Measurements from ENCODE around the gene SLC4A5. TPM values are rescaled to one million over a fixed set of nuclear protein-coding genes. Genes with fewer than 3 reads are reported as not detected.
A peak's percentile ranks its signal among the peaks of the same experiment; 100 is the strongest.

Gene SLC4A5
- total RNA-seq, 2 experiments from 2014 or later = 2.2 to 2.7 TPM

DNA sequence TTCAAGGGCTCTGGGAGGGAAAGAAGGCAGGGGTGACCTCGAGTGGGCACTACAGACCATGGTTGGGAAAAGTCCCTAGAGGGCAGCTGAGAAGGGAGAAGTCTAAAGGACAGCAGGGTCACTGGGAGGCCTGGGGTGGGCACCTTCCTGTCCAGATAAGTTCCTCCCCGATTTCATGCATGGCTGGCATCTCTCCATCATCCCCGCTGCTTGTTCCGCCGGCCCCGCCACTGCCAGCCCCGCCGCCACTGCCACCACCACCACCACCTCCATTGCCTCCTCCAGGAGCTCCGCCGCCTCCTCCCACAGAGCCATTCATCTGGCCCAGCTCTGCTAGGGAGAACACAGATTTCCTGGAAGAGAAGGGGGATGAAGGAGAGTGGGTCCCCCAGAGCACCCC is 91.2 kb downstream of the SLC4A5 start:
- Mint-ChIP-seq H3K9me3 (ENCODE audit: low read depth) (no peaks in the 10 kb centered on the region), H3K4me3 (no peak overlapping the region), H3K27me3 (no peaks in the 10 kb centered on the region), H3K36me3 (ENCODE audit: low read depth) (no peaks in the 10 kb centered on the region), H3K27ac (no peak overlapping the region), H3K4me1 (no peaks in the 10 kb centered on the region)
- DNase-seq = no peak
- CTCF ChIA-PET = interaction anchor here (0.7 to 6.9 kb wide), 3 partner anchors 12 to 82 kb away, joined by 3 to 103 read pairs (median 3); no protein-coding TSS in a partner anchor
- no peak for ATAC-seq
- intact Hi-C loops (cut with DNase I, micrococcal nuclease) = loop anchor here in 1 of 2 experiments (5.0 kb wide), 1 partner anchor 335 kb away; no protein-coding TSS in a partner anchor
- POLR2A ChIA-PET = no interaction called here

DNA sequence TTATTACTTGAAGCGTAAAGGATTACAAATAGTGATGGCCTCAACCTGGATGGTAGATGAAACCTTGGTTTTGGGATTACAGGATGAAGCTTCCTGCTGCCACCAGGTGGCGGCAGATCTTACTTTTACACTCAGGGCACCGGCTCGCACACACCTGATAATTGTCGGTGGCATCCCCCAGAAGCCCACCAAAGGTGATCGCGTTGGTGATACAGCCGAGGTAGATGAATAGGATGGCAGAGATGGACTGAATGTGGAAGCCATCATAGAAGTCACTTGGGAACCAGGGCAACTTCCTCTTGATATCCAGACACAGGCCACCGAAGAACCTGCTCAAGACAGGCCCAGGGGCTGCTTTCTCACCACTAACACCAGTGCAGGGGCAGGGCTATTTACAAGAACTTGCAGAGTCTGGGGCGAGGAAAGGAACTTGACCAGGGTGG is 93.0 kb downstream of the SLC4A5 start:
- Mint-ChIP-seq H3K4me1 (no peaks in the 10 kb centered on the region), H3K36me3 (ENCODE audit: low read depth) (no peaks in the 10 kb centered on the region), H3K27me3 (no peaks in the 10 kb centered on the region), H3K9me3 (ENCODE audit: low read depth) (no peaks in the 10 kb centered on the region), H3K27ac (no peak overlapping the region), H3K4me3 (no peak overlapping the region)
- ATAC-seq (peak; percentile 78), DNase-seq (peak; percentile 75)
- ChIA-PET CTCF (interaction anchor here (0.6 to 6.9 kb wide), 52 partner anchors 8 to 652 kb away, joined by 3 to 103 read pairs (median 4); partner anchors contain the start of genes INO80B, SLC4A5 and TPRKB), POLR2A (interaction anchor here (0.5 kb wide), 1 partner anchor 35 kb away, joined by 7 read pairs; no protein-coding TSS in a partner anchor)
- intact Hi-C loops (cut with DNase I, micrococcal nuclease) = loop anchor here (1.0 to 5.0 kb wide), 6 partner anchors 84 to 337 kb away; no protein-coding TSS in a partner anchor

DNA sequence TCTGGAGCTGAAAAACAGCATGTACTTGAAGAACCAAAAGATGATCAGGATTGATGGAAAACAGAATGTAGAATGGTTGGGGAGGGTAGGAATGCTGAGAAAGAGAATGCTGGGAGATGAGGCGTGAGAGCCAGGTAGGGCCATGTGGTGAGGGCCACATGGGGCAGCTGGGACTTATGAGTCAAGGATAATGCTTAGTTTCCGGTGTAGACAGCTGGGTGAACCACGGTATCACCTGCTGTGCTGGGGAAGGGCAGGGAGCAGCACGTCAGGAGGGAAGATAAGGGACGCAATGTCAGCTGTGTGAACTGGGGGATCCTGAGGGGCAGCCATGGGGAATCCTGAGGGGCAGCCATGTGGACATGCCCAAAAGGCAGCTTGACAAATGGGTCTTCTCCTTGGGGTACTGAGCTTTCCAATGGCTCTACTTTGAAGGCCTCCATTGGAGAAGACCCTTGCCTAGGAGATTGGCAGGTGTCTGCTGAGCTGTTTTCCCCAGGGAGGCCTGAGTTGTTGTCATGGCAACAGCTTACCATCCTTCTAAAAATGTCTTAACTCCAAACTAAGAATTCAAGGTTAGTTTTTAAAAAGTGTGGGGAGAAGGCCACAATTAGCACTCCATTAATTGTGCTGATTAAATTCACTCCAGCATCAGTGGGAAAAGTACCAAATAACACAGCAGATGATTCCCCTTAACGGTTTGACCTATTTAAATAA is 93.7 kb downstream of the SLC4A5 start:
- no peaks in the 10 kb centered on the region for H3K27me3 Mint-ChIP-seq
- H3K27ac Mint-ChIP-seq = no peak overlapping the region
- H3K9me3 Mint-ChIP-seq (ENCODE audit: low read depth) = no peaks in the 10 kb centered on the region
- no peak overlapping the region for H3K4me3 Mint-ChIP-seq
- no peaks in the 10 kb centered on the region for H3K4me1 Mint-ChIP-seq
- no peak for ATAC-seq
- ChIA-PET CTCF (interaction anchor here (0.6 to 6.9 kb wide), 54 partner anchors 8 to 651 kb away, joined by 3 to 103 read pairs (median 4); partner anchors contain the start of genes INO80B, SLC4A5 and TPRKB), POLR2A (no interaction called here)
- no peak for DNase-seq
- intact Hi-C loops (cut with DNase I, micrococcal nuclease) = loop anchor here (1.0 to 5.0 kb wide), 6 partner anchors 85 to 338 kb away; no protein-coding TSS in a partner anchor
- no peaks in the 10 kb centered on the region for H3K36me3 Mint-ChIP-seq (ENCODE audit: low read depth)

DNA sequence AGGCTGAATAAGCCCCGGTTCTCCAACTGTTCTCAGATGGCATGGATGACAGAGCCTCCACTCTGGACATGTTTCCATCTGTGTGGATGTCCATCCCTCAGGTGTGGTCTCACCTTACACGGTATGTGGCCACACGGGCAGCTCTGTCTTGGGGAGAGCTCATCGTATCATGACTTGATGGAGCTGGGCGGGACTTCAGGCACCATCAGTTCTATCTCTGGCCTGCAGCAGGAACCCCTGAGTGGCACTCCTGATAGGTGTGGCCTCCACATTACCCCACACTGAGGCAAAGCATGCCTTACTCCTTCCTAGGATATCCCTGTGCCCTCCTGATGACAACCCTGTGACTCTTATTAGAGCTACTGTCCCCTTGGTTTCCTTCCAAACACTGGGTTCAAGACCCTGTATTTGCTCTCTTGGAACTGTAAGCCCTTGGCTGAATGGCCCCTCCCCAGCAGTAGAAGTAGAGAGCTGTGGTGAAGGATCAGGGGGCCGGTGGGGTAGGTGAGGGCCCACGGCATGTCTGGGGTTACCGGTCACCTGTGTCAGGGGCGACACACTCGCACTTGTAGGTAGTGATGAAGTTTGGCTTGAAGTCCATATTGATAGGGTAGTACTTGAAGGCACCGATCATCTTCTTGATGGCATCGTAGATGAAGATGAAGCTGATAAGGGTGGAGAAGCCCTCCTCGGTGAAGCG is 96.6 kb downstream of the SLC4A5 start:
- ATAC-seq = no peak
- H3K4me1 Mint-ChIP-seq = no peaks in the 10 kb centered on the region
- intact Hi-C loops (cut with DNase I, micrococcal nuclease) = no loop called here
- H3K36me3 Mint-ChIP-seq (ENCODE audit: low read depth) = no peaks in the 10 kb centered on the region
- no peaks in the 10 kb centered on the region for H3K9me3 Mint-ChIP-seq (ENCODE audit: low read depth)
- no peaks in the 10 kb centered on the region for H3K27me3 Mint-ChIP-seq
- H3K4me3 Mint-ChIP-seq = no peak overlapping the region
- ChIA-PET CTCF (interaction anchor here (0.5 to 6.9 kb wide), 3 partner anchors 26 to 88 kb away, joined by 3 to 103 read pairs (median 3); no protein-coding TSS in a partner anchor), POLR2A (no interaction called here)
- no peak overlapping the region for H3K27ac Mint-ChIP-seq
- DNase-seq = no peak

GRCh38 chr2:74244286-74244685 is 98.9 kb downstream of the SLC4A5 start:
- DNase-seq = no peak
- CTCF ChIA-PET = no interaction called here

DNA sequence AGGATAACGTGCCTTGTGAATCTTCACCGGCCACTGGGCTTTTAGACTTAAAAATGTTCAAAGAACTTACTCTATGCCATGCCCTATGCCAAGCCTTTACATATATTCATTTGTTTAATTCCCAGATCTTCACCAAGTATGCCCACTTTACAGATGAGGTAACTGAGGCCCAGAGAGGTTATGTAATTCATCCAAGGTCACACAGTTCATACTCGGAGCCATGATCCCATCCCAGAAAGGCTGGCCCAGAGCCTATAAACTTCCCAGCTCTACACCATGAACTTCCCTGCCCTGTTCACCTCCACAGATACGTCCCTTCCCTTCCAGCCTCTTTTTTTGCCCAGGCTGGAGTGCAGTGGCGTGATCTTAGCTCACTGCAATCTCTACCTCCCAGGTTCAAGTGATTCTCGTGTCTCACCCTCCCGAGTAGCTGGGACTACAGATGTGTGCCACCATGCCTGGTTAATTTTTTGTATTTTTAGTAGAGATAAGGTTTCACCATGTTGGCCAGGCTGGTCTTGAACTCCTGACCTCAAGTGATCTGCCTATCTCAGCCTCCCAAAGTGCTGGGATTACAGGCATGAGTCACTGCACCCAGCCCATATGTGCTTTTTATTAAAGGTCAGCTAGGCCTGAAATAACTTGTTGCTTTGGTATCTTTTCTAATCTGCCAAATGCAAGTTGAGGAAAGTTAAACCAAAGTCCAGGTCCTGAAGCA is 100.7 kb downstream of the SLC4A5 start:
- Mint-ChIP-seq H3K4me1 (no peaks in the 10 kb centered on the region), H3K36me3 (ENCODE audit: low read depth) (peaks cover 1% of the 10 kb centered on the region), H3K27ac (no peak overlapping the region), H3K27me3 (no peaks in the 10 kb centered on the region), H3K9me3 (ENCODE audit: low read depth) (no peaks in the 10 kb centered on the region), H3K4me3 (no peak overlapping the region)
- DNase-seq = no peak
- CTCF ChIA-PET = interaction anchor here (1.7 to 1.9 kb wide), 2 partner anchors 7 to 92 kb away, joined by 6 read pairs; no protein-coding TSS in a partner anchor
- ATAC-seq = no peak
- intact Hi-C loops (cut with DNase I, micrococcal nuclease) = no loop called here
- POLR2A ChIA-PET = no interaction called here

More at GRCh38 chr2:74244286-74244685, 98.9 kb downstream of the SLC4A5 start:
- no peak overlapping the region for H3K4me3 Mint-ChIP-seq
- POLR2A ChIA-PET = no interaction called here
- H3K27ac Mint-ChIP-seq = no peak overlapping the region
- H3K9me3 Mint-ChIP-seq (ENCODE audit: low read depth) = no peaks in the 10 kb centered on the region
- no peak for ATAC-seq
- intact Hi-C loops (cut with DNase I, micrococcal nuclease) = no loop called here
- no peaks in the 10 kb centered on the region for H3K36me3 Mint-ChIP-seq (ENCODE audit: low read depth)
- H3K27me3 Mint-ChIP-seq = no peaks in the 10 kb centered on the region
- no peaks in the 10 kb centered on the region for H3K4me1 Mint-ChIP-seq

- Mint-ChIP-seq H3K27me3 (no peaks in the 10 kb centered on the region), H3K9me3 (ENCODE audit: low read depth) (no peaks in the 10 kb centered on the region), H3K36me3 (ENCODE audit: low read depth) (peaks cover 3% of the 10 kb centered on the region), H3K4me1 (peaks cover 3% of the 10 kb centered on the region), H3K4me3 (no peak overlapping the region), H3K27ac (no peak overlapping the region)
- POLR2A ChIA-PET = no interaction called here
- CTCF ChIA-PET = interaction anchor here (0.6 to 1.6 kb wide), 2 partner anchors 10 to 13 kb away, joined by 3 to 7 read pairs; no protein-coding TSS in a partner anchor
- no peak for ATAC-seq
- DNase-seq = no peak
- intact Hi-C loops (cut with DNase I, micrococcal nuclease) = no loop called here
Observed at GRCh38 chr2:74239346-74239745, 103.9 kb downstream of the SLC4A5 start.

- POLR2A ChIA-PET = no interaction called here
Observed at GRCh38 chr2:74238879-74239278, 104.3 kb downstream of the SLC4A5 start.

GRCh38 chr2:74235041-74235440 is 108.2 kb downstream of the SLC4A5 start:
- POLR2A ChIA-PET = no interaction called here
- intact Hi-C loops (cut with DNase I, micrococcal nuclease) = no loop called here
- H3K4me3 Mint-ChIP-seq = no peak overlapping the region
- DNase-seq (no peak), ATAC-seq (no peak)
- H3K4me1 Mint-ChIP-seq = peaks cover 3% of the 10 kb centered on the region
- no peaks in the 10 kb centered on the region for H3K27me3 Mint-ChIP-seq
- H3K9me3 Mint-ChIP-seq (ENCODE audit: low read depth) = no peaks in the 10 kb centered on the region
- peaks cover 3% of the 10 kb centered on the region for H3K36me3 Mint-ChIP-seq (ENCODE audit: low read depth)
- CTCF ChIA-PET = interaction anchor here (0.7 to 1.7 kb wide), 3 partner anchors 14 to 100 kb away, joined by 3 to 5 read pairs (median 4); no protein-coding TSS in a partner anchor
- no peak overlapping the region for H3K27ac Mint-ChIP-seq

More at GRCh38 chr2:74238879-74239278, 104.3 kb downstream of the SLC4A5 start:
- Mint-ChIP-seq H3K9me3 (ENCODE audit: low read depth) (no peaks in the 10 kb centered on the region), H3K27ac (no peak overlapping the region), H3K4me3 (no peak overlapping the region), H3K27me3 (no peaks in the 10 kb centered on the region), H3K36me3 (ENCODE audit: low read depth) (peaks cover 3% of the 10 kb centered on the region), H3K4me1 (peaks cover 3% of the 10 kb centered on the region)
- CTCF ChIA-PET = interaction anchor here (1.6 kb wide), 1 partner anchor 10 kb away, joined by 7 read pairs; no protein-coding TSS in a partner anchor
- intact Hi-C loops (cut with DNase I, micrococcal nuclease) = no loop called here
- ATAC-seq = peak; percentile 26
- no peak for DNase-seq

- ATAC-seq (no peak), DNase-seq (no peak)
- Mint-ChIP-seq H3K4me1 (peaks cover 3% of the 10 kb centered on the region), H3K36me3 (ENCODE audit: low read depth) (peaks cover 3% of the 10 kb centered on the region), H3K27me3 (no peaks in the 10 kb centered on the region), H3K4me3 (no peak overlapping the region), H3K9me3 (ENCODE audit: low read depth) (no peaks in the 10 kb centered on the region), H3K27ac (no peak overlapping the region)
- ChIA-PET POLR2A (no interaction called here), CTCF (interaction anchor here (0.8 to 1.7 kb wide), 4 partner anchors 16 to 101 kb away, joined by 3 to 5 read pairs (median 4); no protein-coding TSS in a partner anchor)
- intact Hi-C loops (cut with DNase I, micrococcal nuclease) = no loop called here
Observed at GRCh38 chr2:74233648-74234047, 109.6 kb downstream of the SLC4A5 start.

- DNase-seq = no peak
- Mint-ChIP-seq H3K27me3 (no peaks in the 10 kb centered on the region), H3K4me1 (peaks cover 3% of the 10 kb centered on the region), H3K27ac (no peak overlapping the region), H3K9me3 (ENCODE audit: low read depth) (no peaks in the 10 kb centered on the region), H3K4me3 (no peak overlapping the region), H3K36me3 (ENCODE audit: low read depth) (peaks cover 2% of the 10 kb centered on the region)
- intact Hi-C loops (cut with DNase I, micrococcal nuclease) = no loop called here
- ATAC-seq = no peak
- ChIA-PET POLR2A (no interaction called here), CTCF (interaction anchor here (2.5 kb wide), 1 partner anchor 17 kb away, joined by 9 read pairs; no protein-coding TSS in a partner anchor)
Observed at GRCh38 chr2:74232426-74232825, 110.8 kb downstream of the SLC4A5 start.

Measured in activated CD4-positive, alpha-beta T cell treated with anti-CD3 and anti-CD28 coated beads for 36 hours (primary cell).